GM21381 (cell line): ENCODE measurements around the gene MAGEL2.
"Not testable (repeated sequence)": the region's sequence is repeated elsewhere in the genome, so short reads cannot be mapped to it uniquely, and the experiment has no call there.

Experiments
- ATAC-seq: cut with Tn5 transposase; IDR thresholded peaks from one replicate; pipeline ENCODE4 v1.9.1; 2021; ENCODE audit warnings: mild to moderate bottlenecking, moderate library complexity; ENCODE audit not compliant: unreplicated experiment

MAGEL2 gene

DNA sequence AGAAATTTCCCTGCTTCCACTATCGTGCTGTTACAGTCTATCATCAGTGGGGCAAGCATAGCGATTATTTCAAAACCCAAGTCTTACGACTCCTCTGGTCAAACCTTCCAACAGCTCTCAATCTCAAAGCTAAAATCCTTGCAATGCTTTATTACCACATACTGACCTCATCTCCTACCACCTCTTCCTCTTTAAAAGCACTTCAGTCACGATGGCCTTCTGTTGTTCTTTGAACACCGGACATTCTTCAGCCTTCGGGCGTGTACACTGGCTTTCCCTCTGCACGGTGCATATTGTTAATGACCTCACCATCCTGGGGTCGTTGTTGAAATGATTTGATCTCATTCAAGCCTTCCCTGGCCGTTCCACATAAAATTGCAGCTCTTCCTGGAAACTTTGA is 31.1 kb downstream of the MAGEL2 start:
- no peak for ATAC-seq

DNA sequence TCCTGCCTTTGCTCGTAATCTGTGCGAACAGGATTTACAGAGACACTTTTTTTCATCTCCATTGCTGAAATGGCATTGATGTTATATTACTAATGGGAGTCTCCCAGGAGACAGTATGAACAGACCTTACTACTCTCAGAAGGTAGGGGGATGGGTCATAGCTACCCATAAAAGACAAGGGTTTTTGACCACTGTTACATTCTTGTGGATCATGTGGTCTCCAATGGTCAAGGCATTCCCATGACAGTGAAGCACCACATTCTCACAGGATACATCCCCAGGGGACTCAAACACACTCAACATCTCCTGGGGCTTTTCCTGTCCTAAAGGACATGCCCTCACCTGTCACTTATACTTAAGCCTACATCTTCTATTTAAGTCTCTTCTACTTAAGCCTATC is 41.4 kb downstream of the MAGEL2 start:
- ATAC-seq = no peak

DNA sequence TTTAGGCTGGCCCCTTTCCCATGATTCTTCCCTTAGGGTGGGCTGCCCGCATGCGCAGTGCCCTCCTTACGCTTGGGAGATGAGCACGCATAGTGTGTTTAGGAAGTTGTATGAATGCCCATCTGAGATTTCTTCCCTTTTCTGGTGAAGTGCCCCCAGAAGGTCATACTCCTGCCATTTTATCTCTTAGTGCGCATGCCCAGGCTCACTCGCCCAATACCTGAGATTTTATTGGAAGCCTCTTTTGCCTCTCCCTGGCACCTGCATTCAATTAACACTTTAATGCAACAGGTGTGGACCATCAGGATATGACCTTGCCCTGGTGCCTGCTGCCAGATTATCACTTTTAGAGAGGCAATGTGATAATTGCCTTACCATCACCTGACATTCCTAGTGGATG is 45.5 kb downstream of the MAGEL2 start:
- ATAC-seq = no peak

DNA sequence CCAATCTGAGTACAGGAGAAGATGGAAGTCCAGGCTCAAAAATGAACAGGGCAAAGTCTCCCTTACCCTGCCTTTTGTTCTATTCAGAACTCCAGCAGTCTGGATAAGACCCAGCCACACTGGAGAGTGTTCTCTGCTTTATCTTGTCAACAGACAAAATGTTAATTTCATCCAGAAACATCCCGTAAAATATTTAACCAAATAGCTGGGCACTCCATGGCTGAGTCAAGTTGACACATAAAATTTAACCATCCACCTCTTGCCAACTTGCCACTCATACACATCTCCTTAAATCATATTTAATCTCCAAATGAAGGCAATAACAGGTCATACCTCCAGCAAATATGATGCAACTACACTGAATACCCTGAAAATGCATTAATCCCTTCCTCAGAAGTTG is 48.6 kb downstream of the MAGEL2 start:
- ATAC-seq = no peak

DNA sequence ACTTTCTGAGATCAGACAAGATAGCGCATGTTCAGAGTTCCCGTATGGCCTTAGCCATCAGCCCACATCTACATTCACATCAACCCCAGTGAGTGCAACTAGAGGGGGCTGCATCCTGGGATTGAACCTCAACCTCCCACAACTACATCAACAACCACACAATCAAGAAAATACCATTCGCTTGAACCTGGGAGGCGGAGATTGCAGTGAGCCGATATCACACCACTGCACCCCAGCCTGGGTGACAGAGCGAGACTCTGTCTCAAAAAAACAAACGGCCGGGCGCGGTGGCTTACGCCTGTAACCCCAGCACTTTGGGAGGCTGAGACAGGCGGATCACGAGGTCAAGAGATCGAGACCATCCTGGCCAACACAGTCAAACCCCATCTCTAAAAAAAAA is 50.4 kb downstream of the MAGEL2 start:
- ATAC-seq = not testable (repeated sequence)

DNA sequence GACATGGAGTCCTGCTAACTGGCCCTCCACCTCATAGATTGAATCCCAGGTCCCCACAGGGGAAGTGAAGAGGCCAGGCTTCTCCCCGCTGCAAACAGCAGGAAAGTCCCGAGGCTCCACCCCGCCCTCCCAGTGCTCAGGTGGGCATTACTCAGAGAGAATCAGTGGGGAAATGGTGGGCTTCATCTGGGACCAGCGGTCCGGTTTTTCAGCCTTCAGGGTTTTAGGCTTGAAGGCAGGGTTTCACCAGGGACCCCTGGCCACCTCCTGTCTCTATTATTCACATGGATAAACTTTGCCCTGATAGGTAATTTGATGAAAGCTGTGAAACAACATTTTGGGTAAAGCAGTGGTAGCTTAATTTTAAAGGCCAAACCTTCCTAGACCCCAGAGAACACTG is 50.9 kb downstream of the MAGEL2 start:
- no peak for ATAC-seq

DNA sequence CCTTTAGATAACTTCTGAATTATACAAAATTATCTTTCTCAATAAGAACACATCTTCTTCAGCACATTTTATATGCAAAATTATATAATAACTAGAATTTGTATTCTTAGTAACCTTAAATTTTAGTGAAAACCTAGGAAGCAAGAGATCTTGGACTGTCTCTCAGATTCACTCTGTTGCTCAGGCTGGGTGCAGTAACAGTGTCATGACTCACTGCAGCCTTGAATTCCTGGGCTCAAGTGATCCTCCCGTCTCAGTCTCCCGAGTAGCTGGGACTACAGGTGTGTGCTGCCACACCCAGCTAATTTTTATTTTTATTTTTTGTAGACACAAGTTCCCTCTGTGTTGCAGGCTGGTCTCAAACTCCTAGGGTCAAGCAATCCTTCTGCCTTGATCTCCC is 52.3 kb downstream of the MAGEL2 start:
- ATAC-seq = no peak

DNA sequence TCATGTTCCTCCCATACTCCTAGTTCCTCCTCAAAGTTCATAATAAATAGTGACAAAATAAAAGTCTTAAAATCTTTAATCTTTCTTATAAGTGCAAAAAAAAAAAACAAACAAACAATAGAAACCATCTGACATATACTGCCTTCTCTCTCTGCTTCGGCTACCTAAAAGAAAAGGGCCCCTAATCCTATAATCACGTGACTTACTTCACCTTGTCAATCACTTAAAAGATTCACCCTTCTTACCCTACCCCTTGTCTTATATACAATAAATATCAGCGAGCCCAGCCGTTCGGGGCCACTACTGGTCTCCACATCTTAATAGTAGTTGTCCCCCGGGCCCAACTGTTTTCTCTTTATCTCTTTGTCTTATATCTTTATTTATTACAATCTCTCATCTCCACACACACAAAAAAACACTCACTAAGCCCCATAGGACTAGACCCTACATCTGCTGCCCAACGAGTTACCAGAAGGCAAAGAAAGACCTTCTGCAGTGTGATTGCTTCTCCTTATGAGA is 53.4 kb downstream of the MAGEL2 start:
- ATAC-seq = no peak
